Fibroblast of pulmonary artery (primary cell): Measurements from ENCODE around the gene COMT.

Source experiments
- DNase-seq: peaks from one replicate; pipeline ENCODE4 v3.0.0-alpha.2; 2010; ENCODE audit warnings: low read depth
- H3K4me3 ChIP-seq: replicated peaks from 2 replicates; pipeline ENCODE4 v1.5.1; 2011; ENCODE audit warnings: low read depth, mild to moderate bottlenecking, control low read depth, low read length, moderate library complexity
- CTCF ChIP-seq: IDR thresholded peaks from 2 replicates; pipeline ENCODE4 v1.5.1; 2011; ENCODE audit warnings: mild to moderate bottlenecking, control low read depth, low read length, inconsistent platforms; ENCODE audit errors: missing control alignments

The COMT gene

GRCh38 chr22:19909350-19910179 lies 32.0 kb upstream of the COMT start:
- DNase-seq: peak; percentile 86
- peak; percentile 93 for TF ChIP-seq CTCF

GRCh38 chr22:19910180-19910744 lies 31.3 kb upstream of the COMT start:
- no peak for TF ChIP-seq CTCF
- no peak overlapping the region for H3K4me3 ChIP-seq
- no peak for DNase-seq

More at GRCh38 chr22:19909350-19910179, 32.0 kb upstream of the COMT start:
- H3K4me3 ChIP-seq: no peak overlapping the region

- TF ChIP-seq CTCF: no peak
- no peak for DNase-seq
- no peak overlapping the region for H3K4me3 ChIP-seq
These were observed 29.9 kb upstream of the COMT start for GRCh38 chr22:19911540-19912270.

- no peak for DNase-seq
- no peak for TF ChIP-seq CTCF
- H3K4me3 ChIP-seq: no peak overlapping the region
These were observed 29.1 kb upstream of the COMT start for GRCh38 chr22:19912271-19912999.

GRCh38 chr22:19913337-19913936 lies 28.1 kb upstream of the COMT start:
- H3K4me3 ChIP-seq: no peak overlapping the region
- DNase-seq: no peak
- TF ChIP-seq CTCF: no peak

- DNase-seq: no peak
- H3K4me3 ChIP-seq: no peak overlapping the region
- no peak for TF ChIP-seq CTCF
These were observed 27.2 kb upstream of the COMT start for GRCh38 chr22:19914201-19914943.
